ENCODE results near the gene LRP1B. TPM values are rescaled to one million over a fixed set of nuclear protein-coding genes. Genes with fewer than 3 reads are reported as not detected.

The LRP1B gene
- total RNA-seq, 1 experiment from 2014 or later: 0.08 TPM

DNA sequence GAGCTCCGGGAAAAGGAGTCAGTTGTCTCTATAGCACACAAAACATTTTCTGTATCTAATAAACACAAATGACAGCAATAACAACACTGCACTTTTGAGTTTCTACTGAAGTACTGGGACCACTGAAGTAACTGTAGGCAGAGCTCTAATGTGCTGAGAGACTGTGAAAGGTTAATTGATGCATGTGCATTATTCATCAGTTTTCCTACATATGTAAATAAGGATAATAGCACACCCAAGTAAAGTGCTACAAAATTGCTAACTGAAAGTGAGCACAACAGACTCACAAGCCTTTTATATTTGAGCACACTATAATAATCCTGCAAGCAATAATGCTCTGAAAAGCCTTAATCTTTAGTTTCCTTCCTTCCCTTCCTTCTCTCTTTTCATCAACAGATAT lies 1051.6 kb downstream of the LRP1B start:
- no peak overlapping the region for H3K4me3 ChIP-seq
- no peaks in the 10 kb centered on the region for H3K36me3 ChIP-seq
- no peak for DNase-seq (ENCODE audit: low read depth in 1 of 2, low spot score in 2 of 2)
- no peak overlapping the region for H3K27ac ChIP-seq
- H3K4me1 ChIP-seq (replicated peaks): no peaks in the 10 kb centered on the region
- H3K9me3 ChIP-seq (replicated peaks): no peaks in the 10 kb centered on the region
- H3K27me3 ChIP-seq (replicated peaks): no peaks in the 10 kb centered on the region

DNA sequence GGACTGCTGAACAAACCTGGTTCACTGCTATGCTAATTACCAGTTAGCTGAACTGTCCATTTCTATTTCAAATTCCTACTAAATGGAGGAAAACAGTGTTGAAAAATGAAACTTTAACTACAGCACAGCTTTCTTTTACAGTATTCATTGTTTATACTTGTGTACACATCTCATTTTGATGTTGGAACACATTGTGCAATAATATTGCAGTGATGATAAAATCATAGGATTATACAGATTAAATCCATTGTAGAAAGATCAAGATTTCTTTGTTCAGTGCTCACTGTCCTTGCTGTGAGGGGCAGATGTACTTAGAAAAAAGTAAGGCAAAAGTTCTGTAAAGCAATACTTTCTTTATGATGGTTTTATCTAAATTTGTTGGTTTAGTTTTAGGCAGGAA lies 1055.1 kb downstream of the LRP1B start:
- Histone ChIP-seq H3K36me3 (no peaks in the 10 kb centered on the region), H3K27me3 (replicated peaks) (no peaks in the 10 kb centered on the region), H3K9me3 (replicated peaks) (no peaks in the 10 kb centered on the region), H3K4me1 (replicated peaks) (no peaks in the 10 kb centered on the region), H3K27ac (no peak overlapping the region), H3K4me3 (no peak overlapping the region)
- DNase-seq (ENCODE audit: low read depth in 1 of 2, low spot score in 2 of 2): no peak

DNA sequence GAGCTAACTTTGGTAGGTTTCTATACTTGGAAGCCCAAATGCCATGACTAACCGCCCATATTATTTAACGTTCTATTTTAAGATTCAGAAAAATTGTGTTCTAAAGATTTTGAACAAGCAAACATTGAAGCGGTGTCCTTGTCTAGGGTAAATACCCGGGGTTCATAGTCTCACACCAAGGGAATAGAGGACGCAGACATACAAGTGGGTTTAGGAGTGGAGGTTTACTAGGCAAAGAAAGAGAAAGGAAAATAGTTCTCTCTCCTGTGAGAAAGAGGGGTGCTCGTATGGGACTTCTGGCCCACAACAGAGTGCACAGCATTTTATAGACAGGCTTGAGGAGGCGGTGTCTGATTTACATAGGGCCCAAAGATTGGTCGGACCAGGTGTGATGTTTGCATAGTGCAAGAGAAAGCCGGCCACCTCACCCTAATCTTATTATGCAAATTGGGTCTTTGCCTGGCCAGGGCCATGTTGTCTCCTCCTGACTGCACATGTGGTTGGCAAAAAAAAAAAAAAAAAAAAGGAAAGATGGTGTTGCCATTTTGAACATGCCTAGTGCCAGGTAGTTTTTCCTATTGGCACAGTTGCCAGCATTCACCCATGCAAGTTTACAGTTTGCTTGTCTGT lies 1062.6 kb downstream of the LRP1B start:
- Histone ChIP-seq H3K4me1 (replicated peaks) (no peaks in the 10 kb centered on the region), H3K4me3 (no peak overlapping the region), H3K36me3 (no peaks in the 10 kb centered on the region), H3K27me3 (replicated peaks) (no peaks in the 10 kb centered on the region), H3K27ac (no peak overlapping the region), H3K9me3 (replicated peaks) (no peaks in the 10 kb centered on the region)
- DNase-seq (ENCODE audit: low read depth in 1 of 2, low spot score in 2 of 2): no peak

DNA sequence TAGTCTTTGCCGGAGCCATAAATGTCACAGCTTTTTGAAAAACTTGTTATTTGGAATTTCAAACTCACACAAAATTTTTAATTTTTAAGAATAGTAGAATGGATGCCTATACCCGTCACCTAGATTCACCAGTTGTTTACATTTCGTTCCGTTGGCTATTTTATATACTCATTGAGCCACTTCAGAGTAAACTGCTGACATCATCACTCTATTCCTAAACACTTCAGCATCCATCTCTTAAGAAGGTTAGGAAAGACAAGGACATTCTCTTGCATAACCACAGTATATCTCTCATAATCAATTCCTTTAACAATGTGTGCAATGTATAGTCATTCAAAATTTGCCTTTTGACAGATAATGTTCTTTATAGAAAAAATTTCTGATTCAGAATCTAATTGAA lies 1065.8 kb downstream of the LRP1B start:
- Histone ChIP-seq H3K4me3 (no peak overlapping the region), H3K4me1 (replicated peaks) (no peaks in the 10 kb centered on the region), H3K27ac (no peak overlapping the region), H3K36me3 (no peaks in the 10 kb centered on the region), H3K27me3 (replicated peaks) (no peaks in the 10 kb centered on the region), H3K9me3 (replicated peaks) (no peaks in the 10 kb centered on the region)
- DNase-seq (ENCODE audit: low read depth in 1 of 2, low spot score in 2 of 2): no peak

DNA sequence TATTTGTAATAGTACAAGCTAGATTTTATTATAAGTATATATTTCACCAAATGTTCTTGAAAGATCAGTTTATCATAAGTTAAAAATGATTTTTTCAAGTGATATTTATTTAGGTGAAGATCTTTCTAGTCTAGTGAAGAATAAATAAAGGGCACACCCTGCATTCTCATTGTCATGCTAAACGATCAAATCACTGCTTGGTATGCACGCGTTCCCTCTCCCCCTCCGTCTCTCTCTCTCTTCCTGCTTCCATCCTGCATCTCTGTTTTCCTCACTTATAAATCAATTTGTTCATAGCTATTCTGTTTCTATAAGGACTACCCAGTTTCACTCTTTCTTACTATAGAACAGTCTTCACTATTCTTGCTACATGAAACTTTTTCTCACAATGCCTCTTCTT lies 1067.4 kb downstream of the LRP1B start:
- no peak overlapping the region for H3K4me3 ChIP-seq
- DNase-seq (ENCODE audit: low read depth in 1 of 2, low spot score in 2 of 2): no peak
- H3K27me3 ChIP-seq (replicated peaks): no peaks in the 10 kb centered on the region
- no peaks in the 10 kb centered on the region for H3K36me3 ChIP-seq
- no peak overlapping the region for H3K27ac ChIP-seq
- H3K9me3 ChIP-seq (replicated peaks): no peaks in the 10 kb centered on the region
- H3K4me1 ChIP-seq (replicated peaks): no peaks in the 10 kb centered on the region

DNA sequence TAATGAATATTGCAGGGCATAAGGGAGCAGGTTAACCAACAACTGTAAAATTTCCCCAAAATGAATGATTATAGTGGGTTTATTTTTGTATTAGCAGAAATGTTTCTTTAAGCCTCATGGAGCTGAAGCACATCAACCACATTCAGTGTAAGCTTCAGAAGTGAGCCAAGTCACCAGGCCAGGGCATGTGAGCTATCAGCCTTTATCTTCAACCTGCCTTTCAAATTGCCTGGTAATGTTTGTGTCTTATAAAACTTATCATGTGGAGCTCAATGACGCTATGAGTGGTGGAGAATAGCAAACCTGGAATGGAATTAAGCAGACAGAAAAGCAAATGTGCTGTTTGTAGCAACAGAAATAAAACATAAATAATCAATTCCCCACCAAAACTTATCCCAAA lies 1068.4 kb downstream of the LRP1B start:
- no peak overlapping the region for H3K27ac ChIP-seq
- H3K9me3 ChIP-seq (replicated peaks): no peaks in the 10 kb centered on the region
- H3K36me3 ChIP-seq: no peaks in the 10 kb centered on the region
- H3K27me3 ChIP-seq (replicated peaks): no peaks in the 10 kb centered on the region
- no peak for DNase-seq (ENCODE audit: low read depth in 1 of 2, low spot score in 2 of 2)
- H3K4me3 ChIP-seq: no peak overlapping the region
- no peaks in the 10 kb centered on the region for H3K4me1 ChIP-seq (replicated peaks)

DNA sequence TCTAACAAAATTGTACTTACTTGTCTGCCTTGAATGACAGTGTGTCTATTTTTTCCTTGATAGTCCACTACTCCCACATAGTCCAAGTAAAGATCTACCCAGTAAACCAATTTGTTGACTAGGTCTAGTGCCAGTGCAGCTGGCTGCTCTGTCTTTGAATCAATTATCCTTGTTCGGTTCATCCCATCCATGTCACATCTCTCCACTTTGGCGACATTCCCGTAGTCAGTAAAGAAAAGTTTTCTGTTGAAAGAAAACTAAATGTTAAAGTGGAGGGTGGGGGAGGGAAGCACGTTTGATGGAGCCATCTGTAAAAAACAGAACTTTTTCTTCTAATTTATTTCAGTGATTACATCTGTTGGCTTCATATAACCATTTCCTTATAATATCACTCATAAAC lies 1068.8 kb downstream of the LRP1B start:
- Histone ChIP-seq H3K36me3 (no peaks in the 10 kb centered on the region), H3K27me3 (replicated peaks) (no peaks in the 10 kb centered on the region), H3K9me3 (replicated peaks) (no peaks in the 10 kb centered on the region), H3K4me1 (replicated peaks) (no peaks in the 10 kb centered on the region), H3K27ac (no peak overlapping the region), H3K4me3 (no peak overlapping the region)
- DNase-seq (ENCODE audit: low read depth in 1 of 2, low spot score in 2 of 2): no peak

DNA sequence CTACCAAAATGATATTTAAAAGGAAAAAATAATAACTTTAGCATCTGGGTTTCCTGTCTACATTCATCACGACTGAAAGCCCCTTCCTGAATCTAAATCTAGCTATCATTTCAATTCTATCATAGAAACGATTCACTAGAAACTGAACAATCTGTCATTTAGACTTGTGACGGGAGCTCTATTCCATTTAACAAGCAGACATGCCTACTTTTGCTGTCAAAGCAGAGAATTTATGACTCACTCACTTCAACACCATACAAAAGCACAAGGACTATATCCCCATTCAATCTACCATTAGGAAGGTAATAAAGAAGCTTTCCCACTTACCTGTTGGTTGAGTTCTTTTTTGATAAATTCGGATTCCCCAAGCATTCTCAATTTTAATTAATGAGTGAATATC lies 1072.3 kb downstream of the LRP1B start:
- no peaks in the 10 kb centered on the region for H3K36me3 ChIP-seq
- peaks cover 5% of the 10 kb centered on the region for H3K4me1 ChIP-seq (replicated peaks)
- no peak overlapping the region for H3K27ac ChIP-seq
- DNase-seq (ENCODE audit: low read depth in 1 of 2, low spot score in 2 of 2): no peak
- H3K9me3 ChIP-seq (replicated peaks): no peaks in the 10 kb centered on the region
- no peak overlapping the region for H3K4me3 ChIP-seq
- no peaks in the 10 kb centered on the region for H3K27me3 ChIP-seq (replicated peaks)

DNA sequence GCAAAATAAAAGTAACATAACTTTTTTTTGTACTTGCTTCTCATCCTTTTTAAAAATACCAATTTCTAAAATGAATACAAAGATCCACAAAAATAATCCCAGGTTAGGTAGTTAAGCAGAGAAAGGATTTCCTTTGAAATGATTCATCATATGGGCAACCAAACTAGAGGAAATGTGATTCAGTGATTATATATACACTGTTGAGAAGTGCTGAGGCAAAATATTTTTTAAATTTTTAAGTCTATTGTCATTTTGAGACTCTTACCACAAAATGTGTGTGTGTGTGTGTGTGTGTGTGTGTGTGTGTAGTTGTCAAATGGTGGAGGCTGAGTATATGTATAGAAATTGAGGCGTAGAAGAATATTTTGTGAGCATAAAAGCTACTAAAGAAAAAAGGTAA lies 1075.3 kb downstream of the LRP1B start:
- DNase-seq (ENCODE audit: low read depth in 1 of 2, low spot score in 2 of 2): peak; percentile 49 to 54
- no peaks in the 10 kb centered on the region for H3K36me3 ChIP-seq
- no peaks in the 10 kb centered on the region for H3K9me3 ChIP-seq (replicated peaks)
- H3K27me3 ChIP-seq (replicated peaks): no peaks in the 10 kb centered on the region
- H3K4me3 ChIP-seq: no peak overlapping the region
- no peak overlapping the region for H3K27ac ChIP-seq
- H3K4me1 ChIP-seq (replicated peaks): peaks cover 5% of the 10 kb centered on the region

DNA sequence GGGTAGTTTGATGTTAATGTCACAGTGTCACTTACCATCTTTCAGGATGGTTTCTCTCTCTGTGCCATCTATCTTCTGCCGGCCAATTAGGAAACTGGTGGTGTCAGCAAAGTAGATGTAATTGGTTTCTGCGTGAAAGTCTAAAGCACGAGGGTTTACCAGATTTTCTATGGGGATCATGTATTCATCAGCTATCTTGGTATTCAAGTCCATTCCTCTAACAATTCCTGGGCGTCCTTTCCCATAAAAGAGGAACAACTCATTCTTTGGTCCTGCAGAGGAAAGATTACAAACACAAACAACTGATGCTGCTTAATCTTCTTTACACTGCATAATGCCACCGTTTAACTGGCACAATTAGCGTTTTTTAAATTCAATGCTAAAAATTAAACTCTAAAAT lies 1081.9 kb downstream of the LRP1B start:
- no peaks in the 10 kb centered on the region for H3K36me3 ChIP-seq
- H3K9me3 ChIP-seq (replicated peaks): no peaks in the 10 kb centered on the region
- no peaks in the 10 kb centered on the region for H3K27me3 ChIP-seq (replicated peaks)
- DNase-seq (ENCODE audit: low read depth in 1 of 2, low spot score in 2 of 2): no peak
- no peak overlapping the region for H3K4me3 ChIP-seq
- no peaks in the 10 kb centered on the region for H3K4me1 ChIP-seq (replicated peaks)
- H3K27ac ChIP-seq: no peak overlapping the region

DNA sequence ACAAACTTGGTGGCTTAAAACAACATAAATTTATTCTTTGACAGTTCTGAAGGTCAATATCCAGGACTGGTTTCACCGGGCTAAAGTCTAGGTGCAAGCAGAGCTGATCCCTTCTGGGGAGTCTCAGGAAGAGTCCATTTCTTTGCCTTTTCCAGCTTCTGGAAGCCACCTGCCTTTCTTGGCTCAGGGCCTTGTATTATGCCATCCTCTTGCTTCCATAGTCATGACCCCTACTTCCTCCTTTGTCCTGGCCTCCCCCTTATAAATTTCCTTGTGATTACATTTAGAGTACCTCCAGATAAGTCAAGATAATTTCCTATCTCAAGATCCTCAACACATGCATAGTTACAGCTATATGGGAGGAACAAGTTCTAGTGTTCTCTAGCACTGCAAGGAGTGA lies 1089.5 kb downstream of the LRP1B start:
- H3K4me1 ChIP-seq (replicated peaks): no peaks in the 10 kb centered on the region
- no peaks in the 10 kb centered on the region for H3K27me3 ChIP-seq (replicated peaks)
- H3K4me3 ChIP-seq: no peak overlapping the region
- no peaks in the 10 kb centered on the region for H3K9me3 ChIP-seq (replicated peaks)
- DNase-seq (ENCODE audit: low read depth in 1 of 2, low spot score in 2 of 2): no peak
- no peaks in the 10 kb centered on the region for H3K36me3 ChIP-seq
- H3K27ac ChIP-seq: no peak overlapping the region

DNA sequence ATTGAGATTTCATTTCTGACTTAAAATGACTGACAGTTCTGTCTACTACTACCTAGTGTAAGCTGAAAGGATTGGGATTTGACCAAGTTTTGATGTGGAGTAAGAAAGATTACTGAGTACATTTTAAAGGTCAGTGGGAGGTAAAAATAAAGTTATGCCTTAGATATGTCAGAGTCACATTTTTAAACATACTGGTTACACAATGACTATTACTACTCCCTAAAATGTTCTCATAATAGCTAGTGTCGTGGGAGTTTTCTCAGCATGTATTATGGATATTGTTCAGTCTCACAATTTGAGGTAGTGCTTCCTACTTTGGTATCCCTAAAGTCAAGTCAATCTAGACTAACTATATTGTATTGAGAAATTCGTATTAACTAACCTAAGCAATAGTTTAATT lies 1092.5 kb downstream of the LRP1B start:
- Histone ChIP-seq H3K27me3 (replicated peaks) (no peaks in the 10 kb centered on the region), H3K36me3 (no peaks in the 10 kb centered on the region), H3K27ac (no peak overlapping the region), H3K9me3 (replicated peaks) (no peaks in the 10 kb centered on the region), H3K4me1 (replicated peaks) (no peaks in the 10 kb centered on the region), H3K4me3 (no peak overlapping the region)
- DNase-seq (ENCODE audit: low read depth in 1 of 2, low spot score in 2 of 2): no peak

DNA sequence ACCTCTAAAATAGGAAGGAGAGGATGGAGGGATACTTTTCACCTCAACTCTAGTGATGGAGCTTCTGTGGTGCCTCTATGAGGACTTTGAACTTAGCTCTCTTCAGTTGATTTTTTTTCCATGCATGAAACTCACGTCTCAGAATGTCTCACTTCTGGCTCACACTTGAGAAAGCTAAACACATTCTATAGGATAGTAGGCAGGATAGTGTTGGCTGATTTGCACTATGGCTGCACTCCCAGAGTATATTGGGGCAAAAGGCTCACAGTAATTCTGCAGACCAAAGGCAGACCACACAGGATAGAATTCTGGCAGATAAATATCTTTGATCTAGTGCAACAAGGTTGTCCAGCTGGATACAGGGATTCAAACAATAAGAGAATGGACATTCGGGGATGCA lies 1093.5 kb downstream of the LRP1B start:
- Histone ChIP-seq H3K27me3 (replicated peaks) (no peaks in the 10 kb centered on the region), H3K36me3 (no peaks in the 10 kb centered on the region), H3K4me3 (no peak overlapping the region), H3K4me1 (replicated peaks) (no peaks in the 10 kb centered on the region), H3K9me3 (replicated peaks) (no peaks in the 10 kb centered on the region), H3K27ac (no peak overlapping the region)
- no peak for DNase-seq (ENCODE audit: low read depth in 1 of 2, low spot score in 2 of 2)

DNA sequence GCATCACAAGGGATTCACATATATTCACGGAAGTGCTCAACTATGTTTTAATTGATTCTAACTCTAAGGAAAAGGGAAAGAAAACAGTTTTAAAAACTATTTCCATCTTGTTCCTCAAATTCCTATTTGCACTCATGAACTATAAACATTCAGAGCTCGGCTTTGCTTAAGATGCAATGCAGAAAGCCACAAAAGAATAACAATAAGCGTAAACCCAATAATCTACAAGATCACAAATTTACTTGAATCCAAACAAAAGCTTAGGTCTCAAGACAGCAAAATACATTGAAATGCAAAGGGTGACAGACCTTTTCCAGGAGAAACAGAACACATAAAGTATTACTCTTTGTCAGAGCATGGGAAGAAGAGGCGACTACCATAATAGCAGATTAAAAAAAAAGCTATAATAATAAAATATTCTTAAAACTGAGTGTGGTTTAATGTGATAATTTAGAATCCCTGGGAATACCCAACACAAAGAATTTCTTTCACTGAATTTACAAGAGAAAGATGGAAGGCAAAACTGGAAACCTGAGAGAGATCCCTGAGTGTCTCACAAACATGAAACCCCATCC lies 1094.9 kb downstream of the LRP1B start:
- H3K4me1 ChIP-seq (replicated peaks): no peaks in the 10 kb centered on the region
- no peaks in the 10 kb centered on the region for H3K36me3 ChIP-seq
- no peak for DNase-seq (ENCODE audit: low read depth in 1 of 2, low spot score in 2 of 2)
- H3K4me3 ChIP-seq: no peak overlapping the region
- no peak overlapping the region for H3K27ac ChIP-seq
- no peaks in the 10 kb centered on the region for H3K27me3 ChIP-seq (replicated peaks)
- no peaks in the 10 kb centered on the region for H3K9me3 ChIP-seq (replicated peaks)
